K562 (cell line): ENCODE data around the gene NT5C1A. TPM values are rescaled to one million over a fixed set of nuclear protein-coding genes. Genes with fewer than 3 reads are reported as not detected.
A peak's percentile ranks its signal among the peaks of the same experiment; 100 is the strongest.

ENCODE experiments used
- BHLHE40 ChIP-seq: IDR thresholded peaks from 2 replicates; pipeline ENCODE4 v1.6.1; 2011; ENCODE audit warnings: low read length, improper control_type of control experiment
- DEAF1 ChIP-seq: fragments of 450-650 bp; formaldehyde crosslinking; IDR thresholded peaks from 2 replicates; pipeline ENCODE4 v1.4.0; 2020; ENCODE audit warnings: mild to moderate bottlenecking, moderate library complexity
- DMBX1 ChIP-seq: fragments of 250-450 bp; sonication (Bioruptor Pico); IDR thresholded peaks from 2 replicates; pipeline ENCODE4 v1.8.0; 2022; ENCODE audit warnings: inconsistent platforms, mild to moderate bottlenecking, moderate library complexity, borderline replicate concordance
- HCFC1 ChIP-seq: IDR thresholded peaks from 2 replicates; pipeline ENCODE4 v1.6.1; 2012; ENCODE audit warnings: low read depth, low read length, improper control_type of control experiment
- IRF9 ChIP-seq: fragments of 450-650 bp; IDR thresholded peaks from 2 replicates; pipeline ENCODE4 v1.6.1; 2016; ENCODE audit warnings: missing biosample characterization, missing genetic modification characterization
- JUN ChIP-seq, 2 experiments: sonication (generic) in 1 of 2; formaldehyde crosslinking in 1 of 2; IDR thresholded peaks; 2 replicates each; pipeline versions ENCODE4 v1.6.1 to v1.8.0; 2012 to 2022; ENCODE audit warnings: borderline replicate concordance in 2 of 2, mild to moderate bottlenecking in 2 of 2, improper control_type of control experiment in 1 of 2, low read depth in 1 of 2, low read length in 1 of 2, missing genetic modification reagents in 1 of 2
- LCOR ChIP-seq: sonication (generic); formaldehyde crosslinking; IDR thresholded peaks from 2 replicates; pipeline ENCODE4 v1.8.0; 2022; ENCODE audit warnings: mild to moderate bottlenecking, missing genetic modification reagents
- MAZ ChIP-seq, 2 experiments: fragments of 450-650 bp in 1 of 2; sonication (generic) in 1 of 2; formaldehyde crosslinking; IDR thresholded peaks in 1 of 2; conservative IDR thresholded peaks in 1 of 2; 2 replicates each; pipeline versions ENCODE4 v1.4.0 to v1.5.0; 2020; ENCODE audit warnings: mild to moderate bottlenecking in 1 of 2, missing genetic modification reagents in 1 of 2
- MED1 ChIP-seq: sonication (generic); formaldehyde crosslinking; IDR thresholded peaks from 2 replicates; pipeline ENCODE4 v1.8.1; 2023; ENCODE audit warnings: missing genetic modification reagents, borderline replicate concordance
- NFE2L1 ChIP-seq: fragments of 450-650 bp; IDR thresholded peaks from 2 replicates; pipeline ENCODE4 v1.6.1; 2016; ENCODE audit warnings: missing genetic modification characterization, low read depth, mild to moderate bottlenecking, missing compliant biosample characterization, moderate library complexity, borderline replicate concordance
- NFYB ChIP-seq: IDR thresholded peaks from 2 replicates; pipeline ENCODE4 v1.6.1; 2011; ENCODE audit warnings: mild to moderate bottlenecking, moderate library complexity; ENCODE audit not compliant: insufficient read length; ENCODE audit errors: extremely low read depth
- NRF1 ChIP-seq, 2 experiments: fragments of 450-650 bp; IDR thresholded peaks in 1 of 2; conservative IDR thresholded peaks in 1 of 2; 2 replicates each; pipeline ENCODE4 v1.6.1; 2014; ENCODE audit warnings: mild to moderate bottlenecking in 2 of 2
- TCF3 ChIP-seq: sonication (generic); formaldehyde crosslinking; IDR thresholded peaks from 2 replicates; pipeline ENCODE4 v1.4.0; 2020; ENCODE audit warnings: mild to moderate bottlenecking, missing genetic modification reagents
- ZFP30 ChIP-seq: fragments of 250-450 bp; sonication (Bioruptor Pico); IDR thresholded peaks from 2 replicates; pipeline ENCODE4 v1.8.0; 2022; ENCODE audit warnings: moderate library complexity, mild to moderate bottlenecking, inconsistent platforms, borderline replicate concordance
- ZHX1 ChIP-seq: fragments of 150-350 bp; conservative IDR thresholded peaks from 2 replicates; pipeline ENCODE4 v1.6.1; 2014; ENCODE audit warnings: low read length
- ZNF212 ChIP-seq: fragments of 450-650 bp; formaldehyde crosslinking; IDR thresholded peaks from 2 replicates; pipeline ENCODE4 v1.4.0; 2020; ENCODE audit warnings: mild to moderate bottlenecking
- ZNF589 ChIP-seq: fragments of 200-800 bp; sonication (Bioruptor generic); IDR thresholded peaks from 2 replicates; pipeline ENCODE4 v1.6.1; 2016; ENCODE audit warnings: low read depth, missing genetic modification characterization, missing compliant biosample characterization
- polyA plus RNA-seq, 8 experiments: library from polyadenylated mRNA; depleted of rRNA in 4 of 8; stranded (reverse) in 5 of 8; unstranded in 3 of 8; fragments of >200 nt; fragmentation: Nextera tagmentation in 2 of 8; fragmentation: Illumina TruSeq in 1 of 8; extraction: Ambion mirVana in 2 of 8; extraction: Trizol in 1 of 8; gene quantifications; 2 replicates each; pipeline versions ENCODE4 v1.2.1 to v1.2.3, GENCODE V29; 2011 to 2014; ENCODE audit warnings: inconsistent platforms in 1 of 8, missing spikeins in 1 of 8
- total RNA-seq, 7 experiments: library from RNA; depleted of rRNA in 6 of 7; stranded (reverse); fragments of >200 nt in 6 of 7; fragmentation: Illumina TruSeq in 2 of 7; extraction: Trizol in 2 of 7; gene quantifications; 2 replicates each; pipeline versions ENCODE4 v1.2.1 to v1.2.3, GENCODE V29; 2011 to 2021; ENCODE audit warnings: low replicate concordance in 1 of 7

The NT5C1A gene
- total and polyA plus RNA-seq, 9 of the 15 experiments (the other 6 are each of a cell fraction or from before 2014, with no cell fraction given): not detected

- TF ChIP-seq ZHX1 (no peak), ZFP30 (no peak), MAZ (CRISPR knock-in tag; conservative IDR thresholded peaks at IDR 0.05 in 1 of 2, IDR thresholded peaks at IDR 0.05 in 1 of 2) (peak in 1 of 2 experiments; percentile 37; a peak in 1 of 4 replicates), BHLHE40 (peak; percentile 84), NFE2L1 (tag) (no peak; the same call in 1 of the 2 replicates), HCFC1 (0 out of 2 replicates have a peak, but pooled peaks have one; percentile 20), DEAF1 (CRISPR knock-in tag) (0 out of 2 replicates have a peak, but pooled peaks have one; percentile 14), NRF1 (conservative IDR thresholded peaks at IDR 0.05 in 1 of 2, IDR thresholded peaks at IDR 0.05 in 1 of 2) (peak; percentile 49 to 58; a peak in 3 of 4 replicates), NFYB (peak; percentile 53), MED1 (CRISPR knock-in tag) (no peak), LCOR (CRISPR knock-in tag) (peak; percentile 85), ZNF212 (CRISPR knock-in tag) (0 out of 2 replicates have a peak, but pooled peaks have one; percentile 4), IRF9 (tag) (0 out of 2 replicates have a peak, but pooled peaks have one; percentile 23), DMBX1 (CRISPR knock-in tag) (peak; percentile 67; the same call in 1 of the 2 replicates), JUN (IDR thresholded peaks at IDR 0.05; ENCODE audit: borderline replicate concordance, low read depth, low read length) (peak; percentile 74; the same call in 1 of the 2 replicates), JUN (CRISPR knock-in tag; IDR thresholded peaks at IDR 0.05; ENCODE audit: borderline replicate concordance) (peak; percentile 37; the same call in 1 of the 2 replicates), TCF3 (CRISPR knock-in tag) (peak; percentile 98), ZNF589 (CRISPR knock-in tag) (no peak)
Measured at GRCh38 chr1:39711104-39711965, 39.4 kb upstream of the NT5C1A start (continued).
